ENCODE data around the gene COL24A1. TPM values are rescaled to one million over a fixed set of nuclear protein-coding genes. Genes with fewer than 3 reads are reported as not detected.

The COL24A1 gene
- total RNA-seq, 1 experiment from 2014 or later: not detected

GRCh38 chr1:85762804-85763203 lies 393.8 kb downstream of the COL24A1 start:
- BruUV-seq (replicated peaks): no TSS peak
- intact Hi-C loops (cut with micrococcal nuclease): no loop called here
- CTCF ChIA-PET: interaction anchor here (0.6 kb wide), 1 partner anchor 8 kb away, joined by 3 read pairs; no protein-coding TSS in a partner anchor

GRCh38 chr1:85756864-85757263 lies 399.7 kb downstream of the COL24A1 start:
- POLR2A ChIA-PET: no interaction called here
- no peak for DNase-seq (ENCODE audit: unreplicated experiment)
- no peak overlapping the region for H3K27ac Mint-ChIP-seq (ENCODE audit: low read depth, unreplicated experiment)
- H3K4me3 Mint-ChIP-seq (ENCODE audit: unreplicated experiment): no peak overlapping the region
- H3K9me3 Mint-ChIP-seq (ENCODE audit: unreplicated experiment): no peaks in the 10 kb centered on the region
- CTCF ChIA-PET: interaction anchor here (1.5 kb wide), 1 partner anchor 38 kb away, joined by 3 read pairs; no protein-coding TSS in a partner anchor
- H3K4me1 Mint-ChIP-seq (ENCODE audit: insufficient read depth, unreplicated experiment): no peaks in the 10 kb centered on the region
- no peaks in the 10 kb centered on the region for H3K27me3 Mint-ChIP-seq (ENCODE audit: insufficient read depth, unreplicated experiment)
- intact Hi-C loops (cut with micrococcal nuclease): no loop called here
- no TSS peak for BruUV-seq (replicated peaks)
- no peak for TF ChIP-seq CTCF (IDR thresholded peaks at IDR 0.05; ENCODE audit: unreplicated experiment)
- no peaks in the 10 kb centered on the region for H3K36me3 Mint-ChIP-seq (ENCODE audit: insufficient read depth, unreplicated experiment)

More at GRCh38 chr1:85762804-85763203, 393.8 kb downstream of the COL24A1 start:
- Mint-ChIP-seq H3K27me3 (ENCODE audit: insufficient read depth, unreplicated experiment) (no peaks in the 10 kb centered on the region), H3K27ac (ENCODE audit: low read depth, unreplicated experiment) (no peak overlapping the region), H3K36me3 (ENCODE audit: insufficient read depth, unreplicated experiment) (no peaks in the 10 kb centered on the region), H3K4me1 (ENCODE audit: insufficient read depth, unreplicated experiment) (no peaks in the 10 kb centered on the region), H3K4me3 (ENCODE audit: unreplicated experiment) (no peak overlapping the region), H3K9me3 (ENCODE audit: unreplicated experiment) (no peaks in the 10 kb centered on the region)
- DNase-seq (ENCODE audit: unreplicated experiment): no peak
- POLR2A ChIA-PET: no interaction called here
- TF ChIP-seq CTCF (IDR thresholded peaks at IDR 0.05; ENCODE audit: unreplicated experiment): no peak

- Mint-ChIP-seq H3K27me3 (ENCODE audit: insufficient read depth, unreplicated experiment) (no peaks in the 10 kb centered on the region), H3K36me3 (ENCODE audit: insufficient read depth, unreplicated experiment) (no peaks in the 10 kb centered on the region), H3K4me1 (ENCODE audit: insufficient read depth, unreplicated experiment) (no peaks in the 10 kb centered on the region), H3K27ac (ENCODE audit: low read depth, unreplicated experiment) (no peak overlapping the region), H3K9me3 (ENCODE audit: unreplicated experiment) (no peaks in the 10 kb centered on the region), H3K4me3 (ENCODE audit: unreplicated experiment) (no peak overlapping the region)
- intact Hi-C loops (cut with micrococcal nuclease): no loop called here
- CTCF ChIA-PET: interaction anchor here (0.5 kb wide), 1 partner anchor 725 kb away, joined by 3 read pairs; no protein-coding TSS in a partner anchor
- TF ChIP-seq CTCF (IDR thresholded peaks at IDR 0.05; ENCODE audit: unreplicated experiment): no peak
- BruUV-seq (replicated peaks): no TSS peak
- POLR2A ChIA-PET: no interaction called here
- no peak for DNase-seq (ENCODE audit: unreplicated experiment)
These were observed 408.5 kb downstream of the COL24A1 start for GRCh38 chr1:85748120-85748519.

GRCh38 chr1:85746777-85747176 lies 409.8 kb downstream of the COL24A1 start:
- CTCF ChIA-PET: no interaction called here
- Mint-ChIP-seq H3K36me3 (ENCODE audit: insufficient read depth, unreplicated experiment) (no peaks in the 10 kb centered on the region), H3K4me3 (ENCODE audit: unreplicated experiment) (no peak overlapping the region), H3K9me3 (ENCODE audit: unreplicated experiment) (no peaks in the 10 kb centered on the region), H3K27me3 (ENCODE audit: insufficient read depth, unreplicated experiment) (no peaks in the 10 kb centered on the region), H3K27ac (ENCODE audit: low read depth, unreplicated experiment) (no peak overlapping the region), H3K4me1 (ENCODE audit: insufficient read depth, unreplicated experiment) (no peaks in the 10 kb centered on the region)
- intact Hi-C loops (cut with micrococcal nuclease): no loop called here
- no peak for TF ChIP-seq CTCF (IDR thresholded peaks at IDR 0.05; ENCODE audit: unreplicated experiment)
- BruUV-seq (replicated peaks): no TSS peak
- POLR2A ChIA-PET: no interaction called here
- no peak for DNase-seq (ENCODE audit: unreplicated experiment)

All from MCF 10A (cell line).